Measurements from ENCODE around the gene CASK.

DNA sequence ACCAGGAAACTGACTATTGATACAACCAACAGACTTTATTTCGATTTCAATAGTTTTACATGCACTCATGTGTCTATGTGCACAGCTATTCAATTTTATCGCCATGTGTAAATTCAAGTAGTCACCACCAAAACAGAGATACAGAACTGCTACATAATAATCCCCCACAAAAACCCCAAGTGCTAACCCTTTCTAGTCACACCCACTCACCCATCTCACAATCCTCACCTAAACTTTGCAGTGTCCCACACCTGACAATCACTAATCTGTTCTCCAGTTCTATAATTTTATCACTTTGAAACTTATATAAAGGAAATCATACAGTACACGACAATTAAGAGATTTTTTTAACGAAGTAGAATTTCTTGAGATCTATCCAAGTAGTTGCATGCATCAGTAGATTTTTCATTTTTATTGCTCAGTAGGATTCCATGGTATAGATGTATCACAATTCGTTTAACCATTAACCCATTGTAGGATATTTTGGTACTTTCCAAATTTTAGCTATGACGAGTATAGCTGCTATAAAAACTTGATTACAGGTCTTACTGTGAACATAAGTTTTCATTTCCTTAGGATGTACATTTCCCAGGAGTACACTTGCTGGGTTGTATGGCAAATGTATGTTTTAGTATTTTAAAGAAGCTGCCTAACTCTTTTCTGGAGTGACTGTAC, 85.9 kb downstream of the CASK start:
- TF ChIP-seq, protein P1, sequence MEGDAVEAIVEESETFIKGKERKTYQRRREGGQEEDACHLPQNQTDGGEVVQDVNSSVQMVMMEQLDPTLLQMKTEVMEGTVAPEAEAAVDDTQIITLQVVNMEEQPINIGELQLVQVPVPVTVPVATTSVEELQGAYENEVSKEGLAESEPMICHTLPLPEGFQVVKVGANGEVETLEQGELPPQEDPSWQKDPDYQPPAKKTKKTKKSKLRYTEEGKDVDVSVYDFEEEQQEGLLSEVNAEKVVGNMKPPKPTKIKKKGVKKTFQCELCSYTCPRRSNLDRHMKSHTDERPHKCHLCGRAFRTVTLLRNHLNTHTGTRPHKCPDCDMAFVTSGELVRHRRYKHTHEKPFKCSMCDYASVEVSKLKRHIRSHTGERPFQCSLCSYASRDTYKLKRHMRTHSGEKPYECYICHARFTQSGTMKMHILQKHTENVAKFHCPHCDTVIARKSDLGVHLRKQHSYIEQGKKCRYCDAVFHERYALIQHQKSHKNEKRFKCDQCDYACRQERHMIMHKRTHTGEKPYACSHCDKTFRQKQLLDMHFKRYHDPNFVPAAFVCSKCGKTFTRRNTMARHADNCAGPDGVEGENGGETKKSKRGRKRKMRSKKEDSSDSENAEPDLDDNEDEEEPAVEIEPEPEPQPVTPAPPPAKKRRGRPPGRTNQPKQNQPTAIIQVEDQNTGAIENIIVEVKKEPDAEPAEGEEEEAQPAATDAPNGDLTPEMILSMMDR (IDR thresholded peaks at IDR 0.05 in 8 of 11, conservative IDR thresholded peaks at IDR 0.05 in 3 of 11): no peak
- TF ChIP-seq POLR2A (IDR thresholded peaks at IDR 0.05) (no peak), POLR2AphosphoS5 (IDR thresholded peaks at IDR 0.05) (no peak)
